DMS 273 (cell line): Measurements from ENCODE around the gene TRDN.
"Not testable (repeated sequence)": the region's sequence is repeated elsewhere in the genome, so short reads cannot be mapped to it uniquely, and the experiment has no call there.

Experiments
- DNase-seq: peaks from one replicate; lab custom pipeline; 2025; ENCODE audit not compliant: unreplicated experiment; lab: John Stamatoyannopoulos, UW

Gene TRDN

DNA sequence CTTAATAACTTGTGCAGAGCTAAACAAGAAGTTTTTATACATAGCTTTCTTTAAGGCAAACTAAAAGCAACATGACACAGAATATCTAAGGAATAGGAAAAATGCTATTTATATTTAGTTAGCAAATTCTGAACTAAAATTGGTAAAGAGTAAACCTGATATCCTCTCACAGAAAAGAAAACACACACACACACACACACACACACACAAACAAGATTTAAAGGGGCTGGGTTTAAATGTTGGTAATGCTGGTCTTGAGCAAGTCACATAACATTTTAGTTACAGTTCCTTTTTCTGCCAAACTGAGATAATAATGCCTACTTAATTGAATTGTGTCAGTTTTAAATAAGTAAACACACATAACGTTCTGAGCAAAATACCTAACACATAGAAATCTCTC, 1.6 kb downstream of the TRDN start:
- DNase-seq, result peak; percentile 5

DNA sequence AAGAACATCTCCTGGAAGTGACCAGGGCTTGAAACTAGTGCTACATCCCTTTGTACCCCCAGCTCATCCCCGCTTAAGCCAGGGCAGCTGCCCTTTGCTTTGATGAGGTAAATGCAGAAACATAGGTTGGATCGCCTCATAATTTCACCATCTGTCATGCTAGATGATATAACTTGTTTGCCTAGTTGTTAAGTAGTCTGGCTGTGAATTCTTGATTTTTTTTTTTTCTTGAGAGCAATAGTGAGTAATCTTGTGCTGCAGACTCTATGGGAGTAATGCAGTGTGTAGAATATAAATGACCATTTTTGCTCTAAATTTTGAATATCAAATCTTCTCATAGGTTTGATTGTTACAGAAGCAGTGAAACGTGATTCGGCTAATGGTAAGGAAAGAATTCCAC, 4.1 kb downstream of the TRDN start:
- DNase-seq, result peak; percentile 61

DNA sequence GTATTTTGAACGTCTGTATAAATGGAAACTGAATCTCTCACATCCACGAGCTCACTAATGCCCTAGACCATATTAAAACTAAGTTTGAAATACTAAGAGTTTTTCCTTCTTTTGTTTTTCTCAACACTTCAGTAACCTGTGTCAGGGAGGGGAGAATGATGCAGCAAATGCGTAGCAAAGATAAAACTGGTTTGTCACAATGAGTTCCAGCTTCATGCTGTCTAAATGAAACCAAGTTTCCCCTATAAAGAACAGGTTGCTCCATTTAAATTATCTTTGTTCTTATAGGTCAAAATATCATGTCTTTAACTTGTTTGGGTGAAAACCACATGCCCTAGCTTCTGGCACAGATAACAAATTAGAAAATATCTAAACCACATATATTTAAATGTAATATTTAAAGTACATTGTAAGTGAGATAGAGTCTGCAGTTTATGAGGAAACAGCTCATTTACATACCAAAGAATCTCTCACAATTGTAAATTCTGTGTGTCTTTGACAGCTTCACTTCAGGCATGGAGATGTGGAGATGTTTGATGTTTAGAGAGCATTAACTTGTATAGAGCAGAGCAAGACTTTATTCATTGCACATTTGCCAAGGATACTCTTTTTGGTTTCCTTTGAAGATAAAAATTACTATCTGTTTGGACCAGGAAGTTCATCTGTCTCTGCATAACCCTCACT, 7.3 kb downstream of the TRDN start:
- DNase-seq, result no peak

DNA sequence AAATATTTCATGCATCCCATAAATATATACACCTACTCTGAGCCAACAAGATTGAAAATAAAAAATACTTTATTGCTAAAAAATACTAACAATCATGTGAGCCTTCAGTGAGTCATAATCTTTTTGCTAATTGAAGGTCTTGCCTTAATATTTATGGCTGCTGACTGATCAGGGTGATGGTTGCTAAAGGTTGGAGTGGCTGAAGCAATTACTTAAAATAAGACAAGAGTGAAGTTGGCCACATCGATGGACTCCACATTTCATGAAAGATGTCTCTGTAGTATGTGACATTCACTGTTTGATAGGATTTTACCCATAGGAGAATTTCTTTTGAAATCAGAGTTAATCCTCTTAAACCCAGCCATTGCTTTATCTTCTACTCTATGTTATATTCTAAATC, 11.1 kb downstream of the TRDN start:
- DNase-seq, result no peak

DNA sequence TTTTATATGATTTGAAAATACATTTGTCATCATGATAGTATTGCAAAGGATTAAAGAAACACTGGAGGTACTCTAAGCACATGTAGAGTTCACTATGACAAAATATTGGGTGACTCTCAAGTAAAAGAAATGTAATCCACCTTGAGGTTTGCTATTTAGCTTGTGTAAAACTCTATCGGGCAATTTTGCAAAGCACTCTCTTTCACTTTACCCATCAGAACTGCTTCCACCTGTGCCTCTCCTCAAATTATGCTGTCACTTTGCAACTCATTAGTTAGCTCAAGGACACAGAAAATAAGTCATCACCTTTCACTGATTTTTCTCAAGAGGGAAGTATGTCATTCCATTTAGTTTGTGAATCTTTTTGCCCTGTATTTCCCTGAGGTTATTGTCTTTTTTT, 14.0 kb downstream of the TRDN start:
- DNase-seq, result no peak

DNA sequence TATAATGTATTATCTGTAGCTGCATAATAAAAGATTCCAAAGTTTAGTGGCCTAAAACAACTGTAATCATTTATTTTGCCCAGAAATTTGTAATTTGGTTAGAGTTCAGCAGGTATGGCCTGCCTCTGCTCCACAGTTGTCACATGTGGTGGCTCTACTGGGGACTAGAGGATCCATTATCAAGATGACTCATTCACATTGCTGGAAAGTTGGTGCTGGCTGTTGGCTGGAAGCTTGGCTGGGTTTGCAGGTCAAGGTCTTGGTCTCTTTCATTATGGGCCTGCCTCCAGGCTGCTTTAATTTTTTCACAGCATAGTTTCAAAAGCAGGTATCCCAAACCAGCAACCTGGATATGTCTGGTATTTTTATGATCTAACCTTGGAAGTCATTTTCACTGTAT, 17.6 kb downstream of the TRDN start:
- no peak for DNase-seq

DNA sequence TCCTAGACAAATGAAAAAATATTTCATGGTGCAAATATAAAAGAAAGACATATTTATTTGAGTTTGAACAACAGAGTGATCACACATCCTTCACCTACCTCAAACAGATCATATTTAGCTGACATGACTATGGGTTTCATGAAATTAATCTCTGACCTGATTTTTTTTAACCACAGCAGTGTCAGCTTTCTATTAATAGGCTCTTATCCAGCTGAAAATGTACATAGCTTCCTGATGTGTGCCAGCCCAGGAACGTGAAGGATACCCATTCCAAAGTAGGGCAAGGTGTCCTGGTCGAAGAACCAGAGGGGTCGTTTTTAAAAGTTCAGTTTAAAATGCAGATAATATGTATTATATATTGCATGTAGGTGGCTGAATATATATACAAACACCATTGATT, 19.8 kb downstream of the TRDN start:
- DNase-seq, result no peak

DNA sequence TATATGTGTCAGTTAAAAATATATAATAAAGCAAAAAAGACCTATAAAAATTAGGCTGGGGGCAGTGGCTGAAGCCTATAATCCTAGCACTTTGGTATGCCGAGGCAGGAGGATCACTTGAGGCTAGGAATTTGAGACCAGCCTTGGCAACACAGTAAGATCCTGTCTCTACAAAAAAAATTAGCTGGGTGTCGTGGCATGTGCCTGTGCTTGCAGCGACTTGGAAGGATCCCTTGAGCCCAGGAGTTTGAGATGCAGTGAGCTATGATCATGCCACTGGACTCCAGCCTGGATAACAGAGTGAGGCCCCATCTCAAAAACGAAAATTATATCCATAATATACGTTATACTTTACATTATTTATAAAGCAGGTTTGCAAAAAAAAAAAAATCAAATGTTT, 20.7 kb downstream of the TRDN start:
- DNase-seq, result no peak

DNA sequence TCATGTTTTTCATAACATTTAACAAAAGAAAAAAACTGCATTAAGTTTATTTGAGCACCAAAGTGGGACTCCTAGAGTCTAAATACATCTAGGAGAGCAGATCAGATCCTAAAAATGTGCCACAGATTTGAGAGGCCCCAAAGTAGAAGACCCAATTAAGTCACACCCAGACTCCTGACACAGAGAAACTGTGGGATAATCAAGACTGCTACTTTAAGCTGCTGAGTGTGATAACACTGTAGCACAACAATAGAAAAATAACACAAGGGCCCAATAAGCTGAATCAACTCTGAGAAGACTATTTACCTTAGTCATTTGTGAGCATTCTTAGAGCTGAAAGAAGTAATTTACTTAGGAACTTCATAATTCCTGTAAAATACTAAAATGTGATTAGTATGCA, 26.0 kb downstream of the TRDN start:
- no peak for DNase-seq

DNA sequence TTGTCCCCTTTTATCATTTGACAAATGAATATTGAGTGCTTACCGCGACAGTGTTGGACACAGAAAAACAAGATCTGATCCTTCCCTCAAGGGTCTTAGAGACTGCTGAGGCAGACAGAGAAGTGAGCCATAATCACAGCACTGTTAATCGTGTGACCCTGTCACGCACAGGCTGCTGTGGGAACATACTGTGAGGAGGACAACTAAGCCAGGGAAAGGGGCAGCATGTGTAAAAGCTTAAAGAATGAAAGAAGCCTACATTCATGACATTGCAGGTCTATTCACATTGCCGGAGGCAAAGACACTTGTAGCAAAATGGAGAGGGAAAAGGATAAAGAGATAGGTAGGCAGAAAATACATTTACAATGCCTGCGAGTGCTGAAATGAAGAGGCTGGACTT, 32.7 kb downstream of the TRDN start:
- DNase-seq, result no peak

DNA sequence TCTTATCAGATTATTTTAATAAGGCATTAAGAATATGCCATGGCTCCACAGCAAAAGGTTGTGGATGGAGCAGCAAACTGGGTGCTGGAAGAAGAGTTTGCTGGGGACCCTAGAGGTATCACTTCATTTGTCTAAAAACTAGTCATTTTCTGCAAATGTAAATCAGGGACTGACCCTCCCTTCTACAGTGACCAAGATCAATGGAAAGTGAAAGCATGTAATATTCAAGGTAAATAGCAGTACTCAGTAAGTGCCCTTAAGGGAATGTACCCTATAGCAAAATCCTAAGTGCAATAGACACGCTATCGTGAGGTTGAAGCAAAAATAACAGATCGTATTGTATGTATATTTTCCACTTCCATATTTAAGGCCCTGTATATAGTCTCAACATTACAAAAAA, 38.7 kb downstream of the TRDN start:
- DNase-seq, result no peak

DNA sequence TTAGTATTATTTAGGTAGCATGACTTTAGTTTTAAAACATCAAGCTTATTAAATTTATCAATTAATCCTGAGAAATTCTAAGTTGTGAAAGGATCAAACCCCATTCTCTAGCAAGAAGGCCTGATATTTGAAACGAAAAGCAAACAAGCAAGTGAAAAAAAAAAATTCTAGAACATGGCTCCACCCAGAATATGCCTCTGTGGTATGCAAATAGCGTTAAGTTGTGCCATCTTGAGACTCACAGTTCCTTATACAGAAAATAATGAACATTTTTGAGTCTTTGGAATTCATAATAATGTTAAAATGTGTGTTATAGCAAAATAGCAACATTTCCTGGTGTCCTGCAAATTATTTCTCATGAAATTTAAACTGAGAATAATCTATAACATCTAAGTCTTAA, 42.0 kb downstream of the TRDN start:
- no peak for DNase-seq

DNA sequence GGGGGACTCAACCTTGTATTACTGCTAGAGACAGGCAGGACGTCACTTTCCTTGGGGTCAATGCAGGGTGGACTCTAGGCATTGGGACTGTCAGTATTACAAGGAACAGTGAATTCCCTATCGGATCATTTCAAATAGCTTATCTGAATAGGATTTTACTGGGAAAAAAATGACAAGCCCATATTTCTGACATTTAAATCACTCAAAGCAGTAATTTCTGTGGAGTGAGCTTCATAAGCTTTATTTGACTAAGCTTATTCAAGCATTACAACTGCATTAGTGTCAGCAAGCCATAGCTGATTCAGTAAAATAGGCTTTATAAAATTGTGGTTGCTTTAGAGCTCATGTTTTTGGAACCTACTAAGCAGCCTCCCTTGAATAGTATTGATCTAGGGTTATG, 44.3 kb downstream of the TRDN start:
- DNase-seq, result no peak

DNA sequence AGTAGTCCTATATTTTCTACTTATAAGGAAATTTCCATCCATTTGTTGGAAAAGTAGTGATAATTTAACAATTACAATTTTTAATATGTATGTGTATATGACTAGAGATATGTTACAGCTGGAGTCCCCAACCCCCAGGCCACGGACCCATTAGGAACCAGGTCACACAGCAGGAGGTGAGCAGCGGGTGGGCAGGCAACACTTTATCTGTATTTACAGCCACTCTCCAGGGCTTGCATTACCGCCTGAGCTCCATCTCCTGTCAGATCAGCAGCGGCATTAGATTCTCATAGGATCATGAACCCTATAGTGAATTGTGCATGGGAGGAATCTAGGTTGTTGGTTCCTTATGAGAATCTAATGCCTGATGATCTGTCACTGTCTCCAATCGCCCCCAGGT, 46.8 kb downstream of the TRDN start:
- DNase-seq, result no peak

DNA sequence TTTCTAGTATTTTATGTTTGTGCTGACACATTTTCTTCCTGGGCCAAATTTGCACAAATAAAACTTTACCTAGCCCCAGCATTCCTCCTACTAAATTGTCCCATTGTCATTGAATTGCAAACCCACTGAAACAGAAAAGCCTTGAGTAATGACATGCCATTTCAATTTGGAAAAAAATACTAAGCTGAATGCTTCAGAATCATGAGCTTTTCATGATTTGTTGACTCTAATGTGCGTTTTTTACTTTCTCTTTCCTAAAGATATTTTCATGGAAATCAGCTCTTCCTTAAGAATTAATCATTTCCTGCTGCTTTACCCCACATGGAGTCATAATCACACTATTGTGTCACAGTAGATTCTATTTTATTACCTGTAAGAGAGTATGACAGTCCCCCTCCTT, 47.4 kb downstream of the TRDN start:
- no peak for DNase-seq

DNA sequence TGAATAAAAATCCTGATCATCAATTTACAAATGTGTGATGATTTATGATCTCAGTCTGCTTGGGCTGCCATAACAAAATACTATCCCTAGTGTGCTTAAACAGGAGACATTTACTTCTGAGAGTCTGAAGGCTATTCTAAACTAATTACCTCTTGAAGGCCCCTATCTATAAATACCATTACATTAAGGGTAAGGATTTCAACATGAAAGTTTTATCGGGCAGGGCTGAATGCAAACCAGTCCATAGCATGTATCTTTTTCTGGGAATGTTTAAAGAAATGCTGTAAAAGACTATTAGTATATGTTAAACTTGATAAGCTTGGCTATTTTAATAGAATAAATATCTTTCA, 48.2 kb downstream of the TRDN start:
- DNase-seq, result no peak

DNA sequence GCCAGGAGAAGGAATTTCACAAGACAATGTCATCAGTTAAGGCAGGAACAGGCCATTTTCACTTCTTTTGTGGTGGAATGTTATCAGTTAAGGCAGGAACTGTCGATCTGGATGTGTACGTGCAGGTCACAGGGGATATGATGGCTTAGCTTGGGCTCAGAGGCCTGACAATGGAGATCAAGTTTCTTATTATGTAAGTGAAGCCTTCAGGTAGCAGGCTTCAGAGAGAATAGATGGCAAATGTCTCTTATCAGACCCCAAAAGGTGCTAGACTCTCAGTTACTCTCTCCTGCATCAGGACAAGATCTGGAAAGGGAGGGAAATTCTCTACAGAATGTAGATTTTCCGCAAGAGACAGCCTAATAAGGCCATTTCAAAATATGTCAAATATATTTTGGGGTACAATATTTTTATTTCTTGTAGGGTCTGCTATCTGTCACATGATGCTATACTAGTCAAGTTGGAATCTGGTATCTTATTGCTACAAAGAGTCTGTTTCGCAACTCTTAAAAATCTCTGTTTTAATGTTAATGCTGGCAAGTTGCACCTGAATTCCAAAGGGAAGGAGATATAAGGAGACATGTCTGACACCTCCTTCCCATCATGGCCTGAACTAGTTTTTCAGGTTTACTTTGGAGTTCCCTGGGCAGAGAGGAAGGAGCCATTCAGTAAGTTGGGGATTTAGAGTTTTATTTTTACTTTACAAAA, 48.8 kb downstream of the TRDN start:
- no peak for DNase-seq

DNA sequence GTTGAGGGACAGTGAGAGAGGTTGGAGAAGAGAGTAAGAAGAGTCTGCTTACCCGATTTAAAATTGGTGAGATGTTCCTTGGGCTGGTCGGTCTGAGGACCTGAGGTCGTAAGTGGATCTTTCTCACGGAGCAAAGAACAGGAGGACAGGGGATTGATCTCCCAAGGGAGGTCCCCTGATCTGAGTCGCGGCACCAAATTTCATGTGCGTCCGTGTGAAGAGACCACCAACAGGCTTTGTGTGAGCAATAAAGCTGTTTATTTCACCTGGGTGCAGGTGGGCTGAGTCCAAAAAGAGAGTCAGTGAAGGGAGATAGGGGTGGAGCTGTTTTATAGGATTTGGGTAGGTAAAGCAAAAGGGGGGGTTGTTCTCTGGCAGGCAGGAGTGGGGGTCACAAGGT, 49.3 kb downstream of the TRDN start:
- DNase-seq, result not testable (repeated sequence)

DNA sequence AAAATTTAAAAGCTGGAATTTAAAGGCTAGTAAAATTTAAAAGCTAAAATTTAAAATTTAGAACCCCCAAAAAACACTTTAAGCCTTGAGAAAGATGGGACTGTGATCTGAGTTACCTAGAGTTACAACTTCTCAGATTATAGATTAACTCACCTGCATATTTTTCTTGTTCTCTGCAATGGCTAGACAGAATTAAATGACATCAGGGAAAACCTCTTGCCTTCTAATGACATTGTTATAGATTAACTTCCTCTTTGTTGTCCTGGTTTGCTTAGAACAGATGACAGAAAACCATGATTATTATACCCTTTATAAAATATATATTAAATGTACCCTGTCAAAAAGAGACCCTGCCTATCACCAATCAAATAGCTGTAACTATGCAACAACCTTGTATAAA, 56.4 kb downstream of the TRDN start:
- no peak for DNase-seq

DNA sequence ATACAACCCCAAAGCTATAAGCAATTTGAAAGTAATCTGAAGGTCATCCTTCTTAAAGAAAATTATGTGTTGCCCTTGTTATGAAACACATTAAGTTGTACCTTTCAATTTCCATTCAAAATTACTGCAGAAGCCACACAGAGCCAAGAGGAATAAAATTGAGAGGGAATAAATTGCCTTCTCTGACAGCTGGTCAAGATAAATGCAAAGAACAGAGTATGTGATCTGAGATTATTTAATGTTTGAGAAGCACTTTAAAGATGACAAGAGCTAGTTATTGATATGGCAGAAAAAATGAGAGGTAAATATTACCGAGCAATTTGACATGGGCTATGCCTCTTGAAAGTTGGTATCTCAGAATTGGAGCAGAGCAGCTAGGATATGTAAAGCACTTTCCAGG, 61.6 kb downstream of the TRDN start:
- no peak for DNase-seq

DNA sequence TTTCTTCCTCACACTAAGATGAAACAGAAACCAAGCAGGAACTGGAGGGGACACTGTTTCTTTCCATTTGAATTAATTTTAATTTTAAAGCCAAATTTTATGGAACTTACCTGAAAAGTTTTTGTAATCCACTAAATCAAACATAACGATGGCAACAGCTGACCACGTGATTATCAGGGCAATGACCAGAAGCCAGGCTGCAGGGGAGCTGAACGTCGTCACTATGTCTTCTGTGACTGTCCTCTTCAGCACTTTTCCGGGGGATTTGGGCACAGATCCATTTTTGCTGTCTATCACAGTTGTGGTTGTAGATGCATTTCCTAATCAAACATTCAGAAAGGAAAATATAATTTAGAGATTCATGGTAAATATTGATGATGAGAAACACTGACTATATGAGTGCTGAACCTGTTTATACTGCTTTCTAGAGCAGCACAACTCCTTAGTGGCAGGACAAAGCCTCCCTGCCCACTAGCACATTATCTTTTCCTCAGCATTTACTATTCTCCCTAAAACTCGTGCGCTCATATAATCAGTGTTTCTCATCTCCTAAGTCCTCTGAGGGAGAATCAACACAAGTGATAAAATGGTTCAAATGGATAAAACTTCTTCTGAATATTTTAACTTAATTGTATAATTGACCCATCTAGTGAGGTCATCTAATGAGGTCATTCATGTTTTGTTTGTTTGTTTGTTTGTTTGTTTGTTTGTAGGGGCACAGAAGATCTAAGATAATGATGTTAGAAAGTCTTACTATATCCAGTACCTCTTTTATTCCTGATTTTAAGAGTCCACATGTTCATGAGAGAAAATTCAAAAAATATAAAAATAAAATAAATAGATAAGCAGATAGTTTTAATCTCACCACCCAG, 65.7 kb downstream of the TRDN start:
- DNase-seq, result no peak

DNA sequence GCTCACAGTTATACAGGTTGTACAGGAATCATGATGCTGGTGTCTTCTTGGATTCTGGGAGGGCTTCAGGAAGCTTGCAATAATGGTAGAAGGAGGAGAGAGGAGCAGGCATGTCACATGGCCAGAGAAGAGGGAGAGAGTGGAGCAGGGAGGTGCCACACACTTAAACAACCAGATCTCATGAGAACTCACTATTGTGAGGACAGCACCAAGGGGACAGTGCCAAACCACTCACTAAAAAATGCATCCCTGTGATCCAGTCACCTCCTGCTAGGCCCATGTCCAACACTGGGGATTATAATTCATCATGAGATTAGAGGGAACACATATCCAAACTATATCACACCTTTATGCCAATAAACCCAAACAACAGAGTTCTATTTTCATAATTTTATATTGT, 67.2 kb downstream of the TRDN start:
- no peak for DNase-seq
